GM19240 (cell line): ENCODE measurements around the gene TMEM117.
"Not testable (repeated sequence)": the region's sequence is repeated elsewhere in the genome, so short reads cannot be mapped to it uniquely, and the experiment has no call there.

Experiments
- DNase-seq: peaks from one replicate; pipeline ENCODE4 v3.0.0; 2011; ENCODE audit warnings: low spot score; ENCODE audit not compliant: insufficient read length

TMEM117 gene

GRCh38 chr12:44091948-44092606 lies 256.2 kb downstream of the TMEM117 start:
- no peak for DNase-seq

DNA sequence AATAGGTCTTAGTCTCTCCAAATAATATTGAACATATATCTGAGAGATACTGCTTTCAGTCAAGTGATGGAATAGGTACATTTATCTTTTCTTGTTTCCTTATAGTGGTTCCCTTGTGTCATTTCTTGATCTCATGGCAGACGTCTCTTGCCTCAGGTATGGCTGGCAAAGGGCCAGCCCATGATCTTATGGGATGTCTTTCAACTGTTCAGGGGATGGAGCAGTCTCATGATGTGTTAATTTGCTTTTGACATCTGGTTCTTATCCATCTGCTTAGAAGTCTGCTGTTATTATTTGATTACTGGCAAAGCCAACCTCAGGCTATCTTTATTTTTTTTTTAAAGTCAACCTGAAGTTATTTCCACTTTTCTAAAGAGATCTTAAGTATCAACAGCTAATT lies 262.9 kb downstream of the TMEM117 start:
- no peak for DNase-seq

GRCh38 chr12:44099486-44099885 lies 263.6 kb downstream of the TMEM117 start:
- no peak for DNase-seq

DNA sequence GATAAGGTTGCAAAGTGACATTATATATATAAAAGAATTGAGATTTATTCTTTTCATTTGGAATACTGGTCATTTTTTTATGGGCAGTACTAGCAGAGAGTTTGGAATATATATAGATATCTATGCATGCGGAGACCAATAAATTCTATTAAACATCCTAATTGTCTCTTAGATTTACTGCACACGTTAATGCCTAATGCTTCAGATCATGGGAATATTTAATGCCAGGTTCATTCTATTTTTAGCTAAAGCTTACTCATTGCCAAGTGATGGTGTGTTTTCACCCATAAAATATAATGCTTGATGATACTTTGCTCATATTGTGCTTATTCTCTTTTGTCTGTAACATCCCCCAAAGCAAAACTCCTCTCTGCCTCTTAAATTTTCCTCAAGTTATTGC lies 264.4 kb downstream of the TMEM117 start:
- no peak for DNase-seq

DNA sequence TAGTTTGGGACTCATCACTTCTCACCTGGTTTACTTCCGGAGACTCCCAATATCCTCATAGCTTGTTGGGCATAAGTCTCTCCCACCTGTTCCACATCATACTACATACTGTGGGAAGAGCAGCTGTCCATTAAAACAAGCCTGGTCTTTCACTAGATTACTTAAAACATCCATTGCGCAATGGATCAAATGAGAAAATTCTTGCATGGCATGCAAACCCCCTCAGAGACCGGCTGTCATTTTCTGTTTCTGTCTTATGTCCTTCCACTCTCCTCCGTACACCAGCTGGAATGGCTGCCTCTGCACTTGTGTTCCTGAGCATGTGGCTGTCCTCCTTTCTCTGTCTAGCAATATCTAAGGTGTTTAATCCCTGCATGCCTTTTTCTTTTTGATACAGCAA lies 265.6 kb downstream of the TMEM117 start:
- no peak for DNase-seq

DNA sequence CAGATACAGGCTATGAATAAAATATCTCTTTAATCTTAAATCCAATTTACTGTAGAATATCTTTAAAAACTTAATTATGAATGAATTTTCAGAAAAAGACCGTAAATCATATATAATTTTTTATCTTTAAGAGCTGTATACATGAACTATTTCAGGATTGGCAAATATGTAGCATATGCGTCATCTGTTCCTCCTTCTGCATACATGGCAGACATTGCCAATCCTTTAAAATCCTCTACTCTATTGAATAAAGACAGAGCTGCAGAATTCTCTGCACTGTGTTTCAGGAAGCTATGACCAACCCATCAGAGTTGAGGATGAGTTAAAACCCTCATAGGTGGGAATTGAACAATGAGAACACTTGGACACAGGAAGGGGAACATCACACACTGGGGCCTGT lies 279.0 kb downstream of the TMEM117 start:
- DNase-seq = no peak

DNA sequence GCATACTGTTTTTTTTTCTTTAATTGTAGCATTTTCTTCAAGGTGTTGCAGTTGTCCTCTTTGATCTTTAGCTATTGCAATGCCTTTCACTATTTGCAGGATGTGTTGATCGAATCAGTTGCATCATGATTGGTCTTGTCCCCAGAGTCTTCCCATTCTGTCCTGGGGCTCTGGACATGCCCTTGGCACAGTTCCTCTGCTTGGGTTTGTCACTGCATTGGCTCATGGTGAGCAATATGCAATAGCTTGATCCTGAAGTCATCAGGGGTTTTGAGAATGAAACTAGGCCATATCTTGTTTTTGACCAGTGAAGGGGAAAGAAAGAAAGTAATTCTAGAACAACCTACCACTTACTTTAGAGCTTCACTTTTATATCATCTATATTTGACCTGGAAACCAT lies 281.5 kb downstream of the TMEM117 start:
- DNase-seq = no peak

- DNase-seq = no peak
Measured at GRCh38 chr12:44118946-44119345, 283.1 kb downstream of the TMEM117 start.

GRCh38 chr12:44126806-44127205 lies 290.9 kb downstream of the TMEM117 start:
- no peak for DNase-seq

- DNase-seq = no peak
Measured at GRCh38 chr12:44127966-44128710, 292.3 kb downstream of the TMEM117 start.

DNA sequence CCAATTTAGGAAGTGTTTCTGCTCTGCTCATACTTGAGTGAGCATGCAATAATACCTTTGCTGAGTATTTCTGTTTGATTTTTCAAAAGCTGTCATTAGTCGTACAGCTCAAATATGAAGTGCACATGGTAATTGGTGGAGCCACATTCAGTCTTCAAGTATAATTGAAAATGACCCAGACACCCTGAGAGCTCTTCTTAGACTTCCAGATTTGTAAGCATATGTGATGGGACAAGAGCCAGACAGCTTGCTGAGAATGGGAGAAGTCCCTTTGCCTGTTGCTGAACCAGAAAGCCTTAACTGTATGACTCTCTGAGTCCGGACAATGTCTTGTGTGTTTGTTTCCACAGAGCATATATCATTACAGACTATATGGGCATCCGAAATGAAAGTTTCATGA lies 307.3 kb downstream of the TMEM117 start:
- no peak for DNase-seq

DNA sequence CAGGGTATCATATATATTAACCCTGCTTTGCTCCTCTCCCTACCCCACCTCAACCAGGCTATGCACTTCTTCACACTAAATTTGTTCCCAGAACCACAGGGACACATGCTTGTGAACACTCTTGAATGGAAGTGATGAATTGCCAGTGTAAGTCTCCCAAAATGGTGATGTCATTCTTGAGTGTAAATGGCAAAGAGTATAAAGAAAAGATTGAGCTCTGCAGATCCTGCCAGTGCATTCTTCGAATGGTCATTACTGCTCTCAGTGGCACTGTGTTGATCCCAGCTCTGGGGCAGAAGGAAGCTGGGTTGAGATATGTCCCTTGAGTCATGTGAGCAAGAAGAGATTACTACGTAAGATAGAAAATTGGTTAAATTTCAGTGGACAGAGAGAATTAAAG lies 313.1 kb downstream of the TMEM117 start:
- DNase-seq = no peak

GRCh38 chr12:44154128-44154527 lies 318.2 kb downstream of the TMEM117 start:
- DNase-seq = no peak

GRCh38 chr12:44155358-44155757 lies 319.5 kb downstream of the TMEM117 start:
- DNase-seq = no peak

DNA sequence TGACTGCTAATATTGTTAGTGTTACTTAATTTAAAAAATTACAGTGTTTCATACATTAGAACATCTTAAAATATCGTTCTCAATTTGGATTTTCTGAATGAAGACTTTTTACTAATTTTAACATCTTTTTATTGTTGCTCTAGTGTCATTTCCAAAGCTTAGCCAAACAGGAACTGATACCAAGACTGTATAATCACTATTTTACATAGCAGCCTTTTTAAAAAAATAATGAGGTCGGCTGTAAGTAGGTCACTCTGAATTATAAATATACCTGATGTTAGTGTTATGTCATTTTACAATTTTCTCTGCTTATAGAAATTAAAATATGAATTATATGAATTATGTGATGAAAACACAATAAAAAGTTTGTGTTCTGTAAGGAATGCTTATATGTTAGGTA lies 321.5 kb downstream of the TMEM117 start:
- peak; percentile 1 for DNase-seq

- no peak for DNase-seq
Measured at GRCh38 chr12:44158746-44159145, 322.9 kb downstream of the TMEM117 start.

- no peak for DNase-seq
Measured at GRCh38 chr12:44159216-44159615, 323.3 kb downstream of the TMEM117 start.

GRCh38 chr12:44159862-44160261 lies 324.0 kb downstream of the TMEM117 start:
- no peak for DNase-seq

- no peak for DNase-seq
Measured at GRCh38 chr12:44162961-44163360, 327.1 kb downstream of the TMEM117 start.

DNA sequence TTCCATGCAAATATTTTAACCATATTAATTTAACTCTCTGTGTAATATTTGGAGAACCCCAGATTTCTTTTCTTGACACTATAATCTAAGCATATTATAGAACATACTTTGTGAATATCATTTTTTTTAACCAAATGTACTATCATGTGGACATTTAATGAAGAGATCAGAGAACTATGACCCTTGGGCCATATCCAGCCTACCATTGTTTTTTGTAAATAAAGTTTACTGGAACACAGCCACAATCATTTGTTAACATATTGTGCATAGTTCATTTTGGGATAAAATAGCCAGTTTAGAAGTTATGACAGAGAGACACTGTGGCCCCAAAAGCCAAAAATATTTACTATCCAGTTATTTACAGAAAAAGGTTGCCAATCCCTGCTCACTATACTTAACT lies 338.2 kb downstream of the TMEM117 start:
- DNase-seq = no peak

DNA sequence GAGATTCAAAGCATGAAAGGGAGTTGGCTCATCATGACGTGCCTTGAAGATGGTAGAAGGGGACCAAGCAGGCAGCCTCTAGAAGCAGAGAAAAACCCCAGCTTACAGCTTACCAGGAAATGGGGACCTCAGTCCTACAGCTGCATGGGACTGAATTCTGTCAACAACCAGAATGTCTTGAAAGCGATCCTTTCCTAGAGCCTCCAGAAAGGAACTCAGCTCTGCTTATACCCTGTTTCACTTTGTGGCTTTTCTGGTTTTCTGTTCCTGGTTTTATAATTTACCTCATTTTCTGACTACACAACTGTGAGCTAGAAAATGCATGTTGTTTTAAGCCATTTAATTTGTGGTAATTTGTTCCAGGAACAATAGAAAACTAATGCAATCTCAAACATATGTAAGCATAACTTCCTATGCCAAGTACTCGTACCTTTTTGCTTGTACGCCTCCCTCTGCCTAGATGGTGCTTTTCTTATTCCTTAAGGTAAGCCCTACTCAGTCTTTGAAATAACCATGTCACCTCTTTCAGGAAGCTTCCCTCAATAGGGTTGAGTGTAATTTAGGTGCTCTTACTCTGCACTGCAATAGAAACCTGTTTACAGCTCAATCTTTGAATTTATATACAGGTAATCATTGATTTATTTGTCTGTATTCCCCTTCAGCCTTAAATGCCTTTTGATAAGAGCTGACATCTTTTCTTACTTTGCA lies 348.8 kb downstream of the TMEM117 start:
- DNase-seq = peak; percentile 2

DNA sequence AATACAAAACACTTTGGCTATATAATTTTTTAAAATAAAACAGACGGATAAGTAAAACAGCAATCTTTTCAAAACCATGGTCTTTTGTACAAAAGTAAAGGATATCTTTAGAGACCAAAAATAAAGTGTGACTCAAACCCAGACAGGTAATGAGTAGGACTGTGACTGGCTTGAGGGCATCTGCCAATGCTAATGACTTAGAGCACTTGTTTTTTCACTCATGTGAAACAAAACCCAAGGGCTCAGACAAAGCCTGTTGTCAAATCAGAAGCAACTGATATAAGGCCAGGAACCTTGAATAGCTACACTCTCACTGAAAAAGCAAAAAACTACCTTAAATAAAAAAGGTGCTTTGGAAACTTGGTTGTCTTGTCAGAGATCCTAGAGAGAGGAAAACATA lies 357.4 kb downstream of the TMEM117 start:
- peak; percentile 20 for DNase-seq

DNA sequence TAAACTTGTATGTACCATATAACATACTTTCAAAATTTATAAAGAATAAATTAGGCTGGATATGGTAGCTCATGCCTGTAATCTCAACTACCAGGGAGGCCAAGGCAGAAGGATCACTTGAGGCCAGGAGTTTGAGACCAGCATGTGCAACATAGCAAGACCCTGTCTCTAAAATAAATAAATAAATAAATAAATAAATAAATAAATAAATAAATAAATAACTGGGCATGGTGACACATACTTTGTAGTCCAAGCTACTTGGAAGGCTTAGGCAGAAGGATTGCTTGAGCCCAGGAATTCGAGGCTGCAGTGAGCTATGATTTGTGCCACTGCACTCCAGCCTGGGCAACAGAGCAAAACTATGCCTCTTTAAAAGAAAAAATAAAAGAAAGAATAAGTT lies 359.8 kb downstream of the TMEM117 start:
- DNase-seq = not testable (repeated sequence)
